RWPE2 (cell line): ENCODE measurements around the gene ZNF614.
"Not testable (repeated sequence)": the region's sequence is repeated elsewhere in the genome, so short reads cannot be mapped to it uniquely, and the experiment has no call there.

ENCODE experiments used
- ATAC-seq: fragments of 200-7000 bp; cut with Tn5 transposase; 3 replicates; pipeline ENCODE4 v1.9.1; 2021; ENCODE audit warnings: low read depth
- DNase-seq: peaks from one replicate; pipeline ENCODE4 v3.0.0-alpha.2; 2020; ENCODE audit warnings: low spot score
- H3K27ac ChIP-seq: fragments of 450-650 bp; 2 replicates; pipeline ENCODE4 v1.5.1; 2017; ENCODE audit warnings: mild to moderate bottlenecking; ENCODE audit not compliant: poor library complexity, severe bottlenecking
- H3K27me3 ChIP-seq: fragments of 250-450 bp; sonication (Bioruptor Pico); 2 replicates; pipeline ENCODE4 v1.5.1; 2021; ENCODE audit warnings: mild to moderate bottlenecking, moderate library complexity; ENCODE audit not compliant: insufficient read depth, poor library complexity, severe bottlenecking
- H3K36me3 ChIP-seq: fragments of 250-450 bp; sonication (Bioruptor Pico); 2 replicates; pipeline ENCODE4 v1.5.1; 2020; ENCODE audit warnings: low read depth, mild to moderate bottlenecking, moderate library complexity
- H3K4me1 ChIP-seq: fragments of 250-450 bp; sonication (Bioruptor Pico); 2 replicates; pipeline ENCODE4 v1.5.1; 2021; ENCODE audit warnings: mild to moderate bottlenecking, moderate library complexity; ENCODE audit not compliant: insufficient read depth, poor library complexity, severe bottlenecking
- H3K4me3 ChIP-seq: fragments of 250-450 bp; sonication (Bioruptor Pico); 2 replicates; pipeline ENCODE4 v1.5.1; 2021; ENCODE audit warnings: mild to moderate bottlenecking, moderate library complexity; ENCODE audit not compliant: severe bottlenecking
- H3K9me3 ChIP-seq: fragments of 250-450 bp; sonication (Bioruptor Pico); 2 replicates; pipeline ENCODE4 v1.5.1; 2021; ENCODE audit warnings: mild to moderate bottlenecking, moderate library complexity; ENCODE audit not compliant: severe bottlenecking
- TF ChIP-seq, protein P1 (sequence below): fragments of 450-650 bp; IDR thresholded peaks from one replicate; pipeline ENCODE4 v1.5.1; 2017; ENCODE audit warnings: mild to moderate bottlenecking, moderate library complexity; ENCODE audit not compliant: poor library complexity, severe bottlenecking

Gene ZNF614

DNA sequence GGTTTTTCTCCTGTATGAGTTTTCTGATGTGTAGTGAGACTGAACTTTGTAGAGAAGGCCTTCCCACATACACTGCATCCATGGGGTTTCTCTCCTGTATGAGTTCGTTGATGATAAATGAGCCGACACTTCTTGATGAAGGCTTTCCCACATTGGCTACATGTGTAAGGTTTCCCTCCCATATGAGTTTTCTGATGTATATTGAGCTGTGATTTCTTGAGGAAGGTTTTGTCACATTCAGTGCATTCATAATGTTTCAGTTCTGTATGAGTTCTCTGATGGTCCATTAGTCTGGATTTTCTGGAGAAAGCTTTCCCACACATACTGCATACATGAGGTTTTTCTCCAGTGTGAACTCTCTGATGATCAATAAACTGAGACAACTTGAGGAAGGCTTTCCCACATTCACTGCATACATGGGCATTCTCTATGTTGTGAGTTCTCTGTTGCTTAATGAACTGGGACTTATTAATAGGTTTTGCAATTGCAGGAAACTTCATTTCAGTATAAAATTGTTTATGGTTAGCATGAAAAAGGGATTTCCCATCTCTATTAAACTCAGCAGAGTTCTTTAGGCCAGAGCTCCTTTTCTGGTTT is 34.0 kb downstream of the ZNF614 start:
- Histone ChIP-seq H3K9me3 (peaks cover 40% of the 10 kb centered on the region), H3K36me3 (peaks cover 39% of the 10 kb centered on the region), H3K4me3 (no peak overlapping the region), H3K27me3 (no peaks in the 10 kb centered on the region), H3K27ac (no peak overlapping the region), H3K4me1 (no peaks in the 10 kb centered on the region)
- TF ChIP-seq, protein P1, sequence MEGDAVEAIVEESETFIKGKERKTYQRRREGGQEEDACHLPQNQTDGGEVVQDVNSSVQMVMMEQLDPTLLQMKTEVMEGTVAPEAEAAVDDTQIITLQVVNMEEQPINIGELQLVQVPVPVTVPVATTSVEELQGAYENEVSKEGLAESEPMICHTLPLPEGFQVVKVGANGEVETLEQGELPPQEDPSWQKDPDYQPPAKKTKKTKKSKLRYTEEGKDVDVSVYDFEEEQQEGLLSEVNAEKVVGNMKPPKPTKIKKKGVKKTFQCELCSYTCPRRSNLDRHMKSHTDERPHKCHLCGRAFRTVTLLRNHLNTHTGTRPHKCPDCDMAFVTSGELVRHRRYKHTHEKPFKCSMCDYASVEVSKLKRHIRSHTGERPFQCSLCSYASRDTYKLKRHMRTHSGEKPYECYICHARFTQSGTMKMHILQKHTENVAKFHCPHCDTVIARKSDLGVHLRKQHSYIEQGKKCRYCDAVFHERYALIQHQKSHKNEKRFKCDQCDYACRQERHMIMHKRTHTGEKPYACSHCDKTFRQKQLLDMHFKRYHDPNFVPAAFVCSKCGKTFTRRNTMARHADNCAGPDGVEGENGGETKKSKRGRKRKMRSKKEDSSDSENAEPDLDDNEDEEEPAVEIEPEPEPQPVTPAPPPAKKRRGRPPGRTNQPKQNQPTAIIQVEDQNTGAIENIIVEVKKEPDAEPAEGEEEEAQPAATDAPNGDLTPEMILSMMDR = no peak
- ATAC-seq = no peak
- no peak for DNase-seq

DNA sequence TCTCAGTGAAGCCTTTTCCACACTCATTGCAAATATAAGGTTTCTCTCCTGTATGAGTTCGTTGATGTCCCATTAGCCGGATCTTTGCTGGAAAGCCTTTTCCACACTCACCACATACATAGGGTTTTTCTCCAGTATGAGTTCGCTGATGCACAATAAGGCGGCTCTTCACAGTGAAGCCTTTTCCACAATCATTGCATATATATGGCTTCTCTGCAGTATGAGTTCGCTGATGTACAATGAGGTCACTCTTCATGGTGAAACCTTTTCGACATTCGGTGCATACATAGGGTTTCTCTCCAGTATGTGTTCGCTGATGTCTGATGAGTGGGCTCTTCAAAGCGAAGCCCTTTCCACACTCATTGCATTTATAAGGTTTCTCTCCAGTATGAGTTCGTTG is 34.8 kb downstream of the ZNF614 start:
- DNase-seq = no peak

DNA sequence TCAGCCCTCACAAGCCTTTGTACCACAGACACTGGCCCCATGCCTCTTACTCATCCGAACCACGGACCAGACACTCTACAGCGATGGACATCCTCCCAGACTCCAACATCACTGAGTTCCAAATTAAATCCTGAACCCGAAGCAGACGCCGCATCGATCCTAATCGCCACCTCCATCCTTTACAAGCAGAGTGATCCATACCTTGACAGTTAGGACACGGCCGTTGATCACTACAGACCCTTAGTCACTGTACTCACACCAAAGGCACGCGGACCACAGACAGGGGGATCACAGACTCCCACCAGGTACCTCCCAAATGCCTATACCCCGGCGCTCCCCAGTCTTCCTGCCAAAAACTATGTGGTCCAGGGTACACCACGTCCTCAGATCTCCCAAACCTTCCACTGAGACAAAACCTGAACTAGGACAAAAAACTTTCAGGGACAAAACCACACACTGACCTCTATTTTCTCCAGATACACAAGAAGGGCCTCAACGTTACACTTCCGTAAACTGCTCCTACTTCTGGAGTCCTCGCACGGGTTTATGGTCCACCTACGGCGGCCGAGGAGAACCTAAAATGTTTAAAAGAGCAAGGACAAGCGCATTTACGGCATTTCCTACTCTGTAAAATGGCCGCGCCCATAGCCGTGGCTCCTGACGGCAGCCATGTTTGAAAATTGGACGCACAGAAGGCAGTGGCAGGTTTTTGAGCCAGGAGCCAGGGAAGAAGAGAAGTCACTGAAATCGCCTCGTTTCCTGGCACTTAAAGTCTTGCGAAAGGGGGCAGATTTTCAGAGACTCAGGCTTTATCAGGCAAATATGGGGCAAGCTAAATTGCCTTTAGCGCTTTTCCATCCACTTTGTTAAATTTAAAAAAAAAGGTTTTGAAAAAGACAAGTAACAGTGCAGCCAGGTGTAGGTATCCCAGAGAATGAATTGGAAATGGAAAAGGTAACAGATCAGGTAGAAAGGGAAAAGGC is 41.6 kb downstream of the ZNF614 start, which contains the start of gene ZNF350:
Gene ZNF350, minus strand, starts transcription at position 532 of the 983 bp plus-strand sequence. CDS start 12,480 bp downstream, outside the sequence.
- ATAC-seq (peak; percentile 97), DNase-seq (peak; percentile 87)
- peaks cover 13% of the 10 kb centered on the region for H3K9me3 ChIP-seq
- peaks cover 1% of the 10 kb centered on the region; the same call in 1 of the 2 replicates for H3K36me3 ChIP-seq
- H3K4me3 ChIP-seq = peak within 1 kb of the TSS; percentile 68
- no peak within 1 kb of the TSS for H3K27ac ChIP-seq
- H3K27me3 ChIP-seq = no peaks in the 10 kb centered on the region
- TF ChIP-seq, protein P1 = no peak
- H3K4me1 ChIP-seq = no peaks in the 10 kb centered on the region

More for the DNA sequence above, 34.8 kb downstream of the ZNF614 start:
- TF ChIP-seq, protein P1 = no peak
- Histone ChIP-seq H3K4me1 (no peaks in the 10 kb centered on the region), H3K27me3 (no peaks in the 10 kb centered on the region), H3K9me3 (peaks cover 41% of the 10 kb centered on the region), H3K4me3 (no peak overlapping the region), H3K36me3 (peaks cover 34% of the 10 kb centered on the region), H3K27ac (no peak overlapping the region)
- ATAC-seq = no peak

DNA sequence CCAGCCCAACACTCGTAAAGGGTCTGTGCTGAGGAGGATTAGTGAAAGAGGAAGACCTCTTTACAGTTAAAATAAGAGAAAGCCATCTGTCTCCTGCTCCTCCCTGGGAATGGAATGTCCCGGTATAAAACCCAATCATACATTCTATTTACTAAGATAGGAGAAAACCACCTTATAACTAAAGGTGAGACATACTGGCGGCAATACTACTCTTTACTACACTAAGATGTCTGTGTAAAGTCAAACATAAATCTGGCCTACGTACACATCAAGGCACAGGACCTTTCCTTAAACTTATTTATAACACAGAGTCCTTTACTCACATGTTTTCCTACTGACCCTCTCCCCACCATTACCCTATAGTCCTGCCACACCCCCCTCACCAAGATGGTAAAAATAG is 44.8 kb downstream of the ZNF614 start:
- H3K27me3 ChIP-seq = no peaks in the 10 kb centered on the region
- peaks cover 9% of the 10 kb centered on the region for H3K9me3 ChIP-seq
- ATAC-seq = no peak
- TF ChIP-seq, protein P1 = no peak
- H3K27ac ChIP-seq = no peak overlapping the region
- H3K4me1 ChIP-seq = no peaks in the 10 kb centered on the region
- peaks cover 5% of the 10 kb centered on the region; the same call in 1 of the 2 replicates for H3K36me3 ChIP-seq
- H3K4me3 ChIP-seq = no peak overlapping the region
- DNase-seq = no peak

DNA sequence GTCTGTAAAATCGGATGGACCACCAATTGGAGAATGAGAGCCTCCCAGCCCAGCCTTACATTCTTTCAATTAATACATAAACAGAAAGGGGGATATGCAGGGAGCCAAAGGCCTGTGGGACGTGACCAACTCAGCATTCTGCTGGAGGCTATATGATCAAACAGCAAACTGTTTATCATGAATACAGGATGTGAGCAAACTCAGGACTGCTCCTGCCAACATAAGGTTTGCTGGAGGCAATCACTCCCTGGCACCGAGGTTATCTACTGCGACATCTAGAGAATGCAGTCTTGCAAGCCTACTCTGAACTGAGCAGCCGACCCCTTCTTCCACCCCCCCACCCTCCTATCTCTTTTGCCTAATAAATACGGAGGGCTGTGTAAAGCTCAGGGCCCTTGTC is 47.3 kb downstream of the ZNF614 start:
- not testable (repeated sequence) for H3K27ac ChIP-seq, H3K4me3 ChIP-seq, H3K36me3 ChIP-seq, ATAC-seq, DNase-seq, H3K4me1 ChIP-seq, H3K9me3 ChIP-seq, H3K27me3 ChIP-seq
